DMS153 (cell line): ENCODE data around the gene EXOC4.

Experiments used
- DNase-seq: peaks from one replicate; lab custom pipeline; 2025; lab: John Stamatoyannopoulos, UW

Gene EXOC4

GRCh38 chr7:133572843-133573242, 320.0 kb downstream of the EXOC4 start:
- DNase-seq = no peak

- no peak for DNase-seq
Observed at GRCh38 chr7:133573554-133574265, 320.8 kb downstream of the EXOC4 start.

GRCh38 chr7:133575726-133576440, 323.0 kb downstream of the EXOC4 start:
- DNase-seq = no peak

GRCh38 chr7:133576612-133577168, 323.8 kb downstream of the EXOC4 start:
- no peak for DNase-seq

GRCh38 chr7:133582766-133583523, 330.1 kb downstream of the EXOC4 start:
- no peak for DNase-seq

GRCh38 chr7:133583545-133584171, 330.8 kb downstream of the EXOC4 start:
- DNase-seq = no peak

- DNase-seq = no peak
Observed at GRCh38 chr7:133584956-133585668, 332.2 kb downstream of the EXOC4 start.

- no peak for DNase-seq
Observed at GRCh38 chr7:133586253-133586652, 333.4 kb downstream of the EXOC4 start.

GRCh38 chr7:133587903-133588302, 335.0 kb downstream of the EXOC4 start:
- no peak for DNase-seq

GRCh38 chr7:133590795-133591194, 337.9 kb downstream of the EXOC4 start:
- no peak for DNase-seq

GRCh38 chr7:133591704-133592340, 338.9 kb downstream of the EXOC4 start:
- DNase-seq = no peak

- DNase-seq = no peak
Observed at GRCh38 chr7:133593561-133593960, 340.7 kb downstream of the EXOC4 start.

- no peak for DNase-seq
Observed at GRCh38 chr7:133601617-133602016, 348.7 kb downstream of the EXOC4 start.

GRCh38 chr7:133602291-133602690, 349.4 kb downstream of the EXOC4 start:
- no peak for DNase-seq

- DNase-seq = no peak
Observed at GRCh38 chr7:133606991-133607390, 354.1 kb downstream of the EXOC4 start.

- no peak for DNase-seq
Observed at GRCh38 chr7:133609806-133610205, 356.9 kb downstream of the EXOC4 start.

- DNase-seq = no peak
Observed at GRCh38 chr7:133611955-133612354, 359.1 kb downstream of the EXOC4 start.

GRCh38 chr7:133613250-133613790, 360.4 kb downstream of the EXOC4 start:
- DNase-seq = no peak

- DNase-seq = no peak
Observed at GRCh38 chr7:133614251-133614650, 361.4 kb downstream of the EXOC4 start.

GRCh38 chr7:133618970-133619369, 366.1 kb downstream of the EXOC4 start:
- no peak for DNase-seq

- DNase-seq = no peak
Observed at GRCh38 chr7:133619491-133619890, 366.6 kb downstream of the EXOC4 start.
